GM23338 (cell line): ENCODE data around the gene TNFAIP1.

ENCODE experiments used
- CTCF ChIP-seq, 2 experiments: fragments of 200-600 bp in 1 of 2; sonication (generic) in 1 of 2; conservative IDR thresholded peaks; 2 replicates each; pipeline versions ENCODE4 v1.5.1 to v1.6.1; 2016 to 2017; ENCODE audit warnings: antibody characterized with exemption in 2 of 2, low read depth in 2 of 2, mild to moderate bottlenecking in 2 of 2, moderate library complexity in 1 of 2
- EZH2 ChIP-seq: fragments of 200-600 bp; sonication (generic); IDR thresholded peaks from one replicate; pipeline ENCODE4 v1.8.0; 2017; ENCODE audit warnings: antibody characterized with exemption, mild to moderate bottlenecking, low read depth; ENCODE audit not compliant: unreplicated experiment
- EZH2phosphoT487 ChIP-seq: fragments of 200-600 bp; sonication (generic); IDR thresholded peaks from one replicate; pipeline ENCODE4 v1.8.1; 2018; ENCODE audit warnings: antibody characterized with exemption; ENCODE audit not compliant: unreplicated experiment
- POLR2AphosphoS5 ChIP-seq: IDR thresholded peaks from 2 replicates; pipeline ENCODE4 v1.6.1; 2016; ENCODE audit warnings: antibody characterized with exemption, low read depth
- REST ChIP-seq: IDR thresholded peaks from one replicate; pipeline ENCODE4 v1.6.1; 2018; ENCODE audit warnings: antibody characterized with exemption; ENCODE audit not compliant: unreplicated experiment
- ZNF114 ChIP-seq: fragments of 250-450 bp; sonication (Bioruptor Pico); IDR thresholded peaks from 2 replicates; pipeline ENCODE4 v1.5.0; 2020; ENCODE audit warnings: mild to moderate bottlenecking, moderate library complexity

- TF ChIP-seq CTCF (conservative IDR thresholded peaks at IDR 0.05; ENCODE audit: low read depth in 2 of 2) (no peak), EZH2phosphoT487 (no peak), EZH2 (no peak), POLR2AphosphoS5 (no peak), REST (no peak), ZNF114 (CRISPR knock-in tag) (no peak)
Observed at GRCh38 chr17:28340374-28340773, 4.8 kb downstream of the TNFAIP1 start.
